OCI-LY1 (cell line): ENCODE data around the gene DENND1A.

Source experiments
- CTCF ChIP-seq: fragments of 200-600 bp; sonication (generic), shearing (Covaris generic); IDR thresholded peaks from 2 replicates; pipeline ENCODE4 v1.5.1; 2017; ENCODE audit warnings: mild to moderate bottlenecking, antibody characterized with exemption, low read length, moderate library complexity, mixed read lengths
- EZH2 ChIP-seq: fragments of 200-600 bp; sonication (generic), shearing (Covaris generic); IDR thresholded peaks from 2 replicates; pipeline ENCODE4 v1.8.0; 2017; ENCODE audit warnings: borderline replicate concordance, mixed run types, mild to moderate bottlenecking, antibody characterized with exemption, low read length, moderate library complexity, mixed read lengths

- TF ChIP-seq CTCF (no peak), EZH2 (no peak)
These were observed 510.0 kb downstream of the DENND1A start for GRCh38 chr9:123419721-123420591.
